HEK293 (cell line): ENCODE data around the gene JAKMIP1.

Experiments used
- KLF7 ChIP-seq: fragments of 450-650 bp; formaldehyde crosslinking; IDR thresholded peaks from 2 replicates; pipeline ENCODE4 v1.5.1; 2016; ENCODE audit warnings: missing biosample characterization, missing genetic modification characterization, borderline replicate concordance
- PATZ1 ChIP-seq: fragments of 450-650 bp; formaldehyde crosslinking; IDR thresholded peaks from 2 replicates; pipeline ENCODE4 v1.5.1; 2016; ENCODE audit warnings: missing biosample characterization, missing genetic modification characterization
- PRDM1 ChIP-seq: fragments of 450-650 bp; formaldehyde crosslinking; IDR thresholded peaks from 2 replicates; pipeline ENCODE4; 2016; ENCODE audit warnings: missing biosample characterization, missing genetic modification characterization
- ZBTB11 ChIP-seq: fragments of 450-650 bp; formaldehyde crosslinking; conservative IDR thresholded peaks from 2 replicates; pipeline ENCODE4 v1.5.1; 2016; ENCODE audit warnings: low read depth, missing biosample characterization, missing genetic modification characterization
- ZBTB8A ChIP-seq: fragments of 450-650 bp; formaldehyde crosslinking; IDR thresholded peaks from 2 replicates; pipeline ENCODE4 v1.5.1; 2016; ENCODE audit warnings: missing biosample characterization, missing genetic modification characterization
- ZNF10 ChIP-seq: fragments of 450-650 bp; formaldehyde crosslinking; IDR thresholded peaks from 2 replicates; pipeline ENCODE4 v1.5.1; 2017; ENCODE audit warnings: missing biosample characterization, missing genetic modification characterization
- ZNF112 ChIP-seq: fragments of 450-650 bp; formaldehyde crosslinking; IDR thresholded peaks from 2 replicates; pipeline ENCODE4 v1.5.0; 2017; ENCODE audit warnings: missing biosample characterization, missing genetic modification characterization
- ZNF132 ChIP-seq: fragments of 450-650 bp; formaldehyde crosslinking; IDR thresholded peaks from 2 replicates; pipeline ENCODE4 v1.5.1; 2017; ENCODE audit warnings: missing biosample characterization, missing genetic modification characterization, borderline replicate concordance
- ZNF2 ChIP-seq: fragments of 450-650 bp; formaldehyde crosslinking; IDR thresholded peaks from 2 replicates; pipeline ENCODE4 v1.5.1; 2016; ENCODE audit warnings: missing biosample characterization, missing genetic modification characterization
- ZNF274 ChIP-seq, 2 experiments: fragments of 200-500 bp in 1 of 2; fragments of 450-650 bp in 1 of 2; sonication (Bioruptor generic) in 1 of 2; formaldehyde crosslinking in 1 of 2; IDR thresholded peaks; 2 replicates each; pipeline versions ENCODE4 v1.5.1 to v1.6.1; 2014 to 2016; ENCODE audit warnings: borderline replicate concordance in 1 of 2, inconsistent platforms in 1 of 2, low read length in 1 of 2, missing biosample characterization in 1 of 2, missing genetic modification characterization in 1 of 2
- ZNF341 ChIP-seq: fragments of 450-650 bp; formaldehyde crosslinking; IDR thresholded peaks from 2 replicates; pipeline ENCODE4; 2016; ENCODE audit warnings: low read depth, missing biosample characterization, missing genetic modification characterization
- ZNF394 ChIP-seq: fragments of 450-650 bp; formaldehyde crosslinking; IDR thresholded peaks from 2 replicates; pipeline ENCODE4 v1.5.1; 2016; ENCODE audit warnings: missing biosample characterization, missing genetic modification characterization, mild to moderate bottlenecking, moderate library complexity, borderline replicate concordance
- ZNF416 ChIP-seq: fragments of 450-650 bp; formaldehyde crosslinking; IDR thresholded peaks from 2 replicates; pipeline ENCODE4 v1.5.1; 2016; ENCODE audit warnings: missing biosample characterization, missing genetic modification characterization
- ZNF426 ChIP-seq: fragments of 450-650 bp; formaldehyde crosslinking; IDR thresholded peaks from 2 replicates; pipeline ENCODE4 v1.5.1; 2017; ENCODE audit warnings: missing biosample characterization, missing genetic modification characterization, mild to moderate bottlenecking, inconsistent platforms, moderate library complexity
- ZNF433 ChIP-seq: fragments of 450-650 bp; formaldehyde crosslinking; IDR thresholded peaks from 2 replicates; pipeline ENCODE4 v1.5.1; 2016; ENCODE audit warnings: missing biosample characterization, missing genetic modification characterization, low read depth
- ZNF473 ChIP-seq: fragments of 450-650 bp; formaldehyde crosslinking; IDR thresholded peaks from 2 replicates; pipeline ENCODE4 v1.5.1; 2017; ENCODE audit warnings: missing biosample characterization, missing genetic modification characterization
- ZNF558 ChIP-seq: fragments of 450-650 bp; formaldehyde crosslinking; IDR thresholded peaks from 2 replicates; pipeline ENCODE4 v1.5.1; 2016; ENCODE audit warnings: missing biosample characterization, missing genetic modification characterization
- ZNF623 ChIP-seq: fragments of 450-650 bp; formaldehyde crosslinking; IDR thresholded peaks from 2 replicates; pipeline ENCODE4 v1.5.1; 2016; ENCODE audit warnings: missing biosample characterization, missing genetic modification characterization
- ZNF704 ChIP-seq: fragments of 450-650 bp; formaldehyde crosslinking; IDR thresholded peaks from 2 replicates; pipeline ENCODE4 v1.5.1; 2016; ENCODE audit warnings: missing biosample characterization, missing genetic modification characterization
- ZNF776 ChIP-seq: fragments of 450-650 bp; formaldehyde crosslinking; IDR thresholded peaks from 2 replicates; pipeline ENCODE4 v1.5.0; 2017; ENCODE audit warnings: missing biosample characterization, missing genetic modification characterization, borderline replicate concordance
- ZNF777 ChIP-seq: fragments of 450-650 bp; formaldehyde crosslinking; IDR thresholded peaks from 2 replicates; pipeline ENCODE4 v1.5.1; 2017; ENCODE audit warnings: missing biosample characterization, missing genetic modification characterization, borderline replicate concordance
- ZNF837 ChIP-seq: fragments of 450-650 bp; formaldehyde crosslinking; IDR thresholded peaks from 2 replicates; pipeline ENCODE4 v1.5.1; 2016; ENCODE audit warnings: missing biosample characterization, missing genetic modification characterization
- ZSCAN16 ChIP-seq: fragments of 450-650 bp; formaldehyde crosslinking; IDR thresholded peaks from 2 replicates; pipeline ENCODE4 v1.5.1; 2016; ENCODE audit warnings: missing biosample characterization, missing genetic modification characterization
- TF ChIP-seq, protein P1 (sequence below): fragments of 450-650 bp; formaldehyde crosslinking; conservative IDR thresholded peaks from 2 replicates; pipeline ENCODE4 v1.5.1; 2016; ENCODE audit warnings: low read depth, missing biosample characterization, missing genetic modification characterization
- TF ChIP-seq, protein P2 (sequence below): fragments of 450-650 bp; formaldehyde crosslinking; IDR thresholded peaks from 2 replicates; pipeline ENCODE4 v1.5.1; 2016; ENCODE audit warnings: missing biosample characterization, missing genetic modification characterization

JAKMIP1 gene

GRCh38 chr4:6191448-6192130 lies 8.8 kb downstream of the JAKMIP1 start (continued):
- TF ChIP-seq PATZ1 (tag by site-specific recombination): no peak
- TF ChIP-seq, protein P1, sequence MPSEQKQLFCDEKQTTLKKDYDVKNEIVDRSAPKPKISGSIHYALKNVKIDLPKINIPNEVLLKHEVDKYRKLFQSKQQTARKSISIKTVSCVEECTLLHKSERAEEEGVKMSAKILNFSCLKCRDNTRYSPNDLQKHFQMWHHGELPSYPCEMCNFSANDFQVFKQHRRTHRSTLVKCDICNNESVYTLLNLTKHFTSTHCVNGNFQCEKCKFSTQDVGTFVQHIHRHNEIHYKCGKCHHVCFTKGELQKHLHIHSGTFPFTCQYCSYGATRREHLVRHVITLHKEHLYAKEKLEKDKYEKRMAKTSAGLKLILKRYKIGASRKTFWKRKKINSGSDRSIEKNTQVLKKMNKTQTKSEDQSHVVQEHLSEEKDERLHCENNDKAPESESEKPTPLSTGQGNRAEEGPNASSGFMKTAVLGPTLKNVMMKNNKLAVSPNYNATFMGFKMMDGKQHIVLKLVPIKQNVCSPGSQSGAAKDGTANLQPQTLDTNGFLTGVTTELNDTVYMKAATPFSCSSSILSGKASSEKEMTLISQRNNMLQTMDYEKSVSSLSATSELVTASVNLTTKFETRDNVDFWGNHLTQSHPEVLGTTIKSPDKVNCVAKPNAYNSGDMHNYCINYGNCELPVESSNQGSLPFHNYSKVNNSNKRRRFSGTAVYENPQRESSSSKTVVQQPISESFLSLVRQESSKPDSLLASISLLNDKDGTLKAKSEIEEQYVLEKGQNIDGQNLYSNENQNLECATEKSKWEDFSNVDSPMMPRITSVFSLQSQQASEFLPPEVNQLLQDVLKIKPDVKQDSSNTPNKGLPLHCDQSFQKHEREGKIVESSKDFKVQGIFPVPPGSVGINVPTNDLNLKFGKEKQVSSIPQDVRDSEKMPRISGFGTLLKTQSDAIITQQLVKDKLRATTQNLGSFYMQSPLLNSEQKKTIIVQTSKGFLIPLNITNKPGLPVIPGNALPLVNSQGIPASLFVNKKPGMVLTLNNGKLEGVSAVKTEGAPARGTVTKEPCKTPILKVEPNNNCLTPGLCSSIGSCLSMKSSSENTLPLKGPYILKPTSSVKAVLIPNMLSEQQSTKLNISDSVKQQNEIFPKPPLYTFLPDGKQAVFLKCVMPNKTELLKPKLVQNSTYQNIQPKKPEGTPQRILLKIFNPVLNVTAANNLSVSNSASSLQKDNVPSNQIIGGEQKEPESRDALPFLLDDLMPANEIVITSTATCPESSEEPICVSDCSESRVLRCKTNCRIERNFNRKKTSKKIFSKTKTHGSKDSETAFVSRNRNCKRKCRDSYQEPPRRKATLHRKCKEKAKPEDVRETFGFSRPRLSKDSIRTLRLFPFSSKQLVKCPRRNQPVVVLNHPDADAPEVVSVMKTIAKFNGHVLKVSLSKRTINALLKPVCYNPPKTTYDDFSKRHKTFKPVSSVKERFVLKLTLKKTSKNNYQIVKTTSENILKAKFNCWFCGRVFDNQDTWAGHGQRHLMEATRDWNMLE (tag by site-specific recombination): peak; percentile 73
- TF ChIP-seq ZNF777: no peak
- TF ChIP-seq ZSCAN16 (tag by site-specific recombination): no peak
- TF ChIP-seq ZBTB11 (tag by site-specific recombination): peak; percentile 46; the same call in 1 of the 2 replicates
- no peak for TF ChIP-seq ZNF10
- no peak for TF ChIP-seq ZNF776 (tag by site-specific recombination)
- no peak for TF ChIP-seq ZNF112 (tag by site-specific recombination)
- 0 out of 2 replicates have a peak, but pooled peaks have one; percentile 9 for TF ChIP-seq ZNF433 (tag by site-specific recombination)
- no peak for TF ChIP-seq KLF7
- no peak for TF ChIP-seq ZNF416 (tag by site-specific recombination)
- no peak for TF ChIP-seq ZNF704 (tag by site-specific recombination)
- no peak for TF ChIP-seq ZNF341 (tag by site-specific recombination)
- TF ChIP-seq, protein P2, sequence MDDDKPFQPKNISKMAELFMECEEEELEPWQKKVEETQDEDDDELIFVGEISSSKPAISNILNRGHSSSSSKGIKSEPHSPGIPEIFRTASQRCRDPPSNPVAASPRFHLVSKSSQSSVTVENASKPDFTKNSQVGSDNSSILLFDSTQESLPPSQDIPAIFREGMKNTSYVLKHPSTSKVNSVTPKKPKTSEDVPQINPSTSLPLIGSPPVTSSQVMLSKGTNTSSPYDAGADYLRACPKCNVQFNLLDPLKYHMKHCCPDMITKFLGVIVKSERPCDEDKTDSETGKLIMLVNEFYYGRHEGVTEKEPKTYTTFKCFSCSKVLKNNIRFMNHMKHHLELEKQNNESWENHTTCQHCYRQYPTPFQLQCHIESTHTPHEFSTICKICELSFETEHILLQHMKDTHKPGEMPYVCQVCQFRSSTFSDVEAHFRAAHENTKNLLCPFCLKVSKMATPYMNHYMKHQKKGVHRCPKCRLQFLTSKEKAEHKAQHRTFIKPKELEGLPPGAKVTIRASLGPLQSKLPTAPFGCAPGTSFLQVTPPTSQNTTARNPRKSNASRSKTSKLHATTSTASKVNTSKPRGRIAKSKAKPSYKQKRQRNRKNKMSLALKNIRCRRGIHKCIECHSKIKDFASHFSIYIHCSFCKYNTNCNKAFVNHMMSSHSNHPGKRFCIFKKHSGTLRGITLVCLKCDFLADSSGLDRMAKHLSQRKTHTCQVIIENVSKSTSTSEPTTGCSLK (tag by site-specific recombination): no peak
- TF ChIP-seq ZNF132 (tag by site-specific recombination): no peak
- TF ChIP-seq ZNF2 (tag by site-specific recombination): no peak
- no peak for TF ChIP-seq ZNF274 (IDR thresholded peaks at IDR 0.05; ENCODE audit: low read length)
- TF ChIP-seq ZNF274 (tag by site-specific recombination; IDR thresholded peaks at IDR 0.05; ENCODE audit: borderline replicate concordance): no peak
- peak; percentile 42; the same call in 1 of the 2 replicates for TF ChIP-seq ZNF558 (tag by site-specific recombination)
- no peak for TF ChIP-seq ZNF473
- TF ChIP-seq ZBTB8A (tag by site-specific recombination): peak; percentile 49; the same call in 1 of the 2 replicates
- no peak for TF ChIP-seq PRDM1 (tag by site-specific recombination)
- TF ChIP-seq ZNF837 (tag by site-specific recombination): no peak
- TF ChIP-seq ZNF426 (tag by site-specific recombination): peak; percentile 61
- TF ChIP-seq ZNF623 (tag by site-specific recombination): peak; percentile 47; the same call in 1 of the 2 replicates
- peak; percentile 74; the same call in 1 of the 2 replicates for TF ChIP-seq ZNF394 (tag by site-specific recombination)
